ENCODE measurements around the gene GSE1. TPM values are rescaled to one million over a fixed set of nuclear protein-coding genes. Genes with fewer than 3 reads are reported as not detected.

GSE1 gene
- total RNA-seq, 4 donors from 2014 or later = 45.1 to 89.3 (median 71.3) TPM

DNA sequence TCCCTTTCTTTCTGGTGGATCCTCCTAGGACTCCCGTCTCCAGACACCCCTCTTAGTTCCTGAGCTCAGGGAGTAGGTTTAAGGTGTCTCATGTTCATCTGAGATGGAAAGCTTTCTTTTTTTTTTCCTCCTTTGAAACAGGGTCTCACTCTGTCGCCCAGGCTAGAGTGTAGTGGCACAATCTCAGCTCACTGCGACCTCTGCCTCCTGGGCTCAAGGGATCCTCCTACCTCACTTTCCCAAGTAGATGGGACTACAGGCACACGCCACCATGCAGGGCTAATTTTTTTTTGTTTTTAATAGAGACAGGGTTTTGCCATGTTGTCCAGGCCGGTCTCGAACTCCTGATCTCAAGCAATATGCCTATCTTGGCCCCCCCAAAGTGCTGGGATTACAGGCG lies 3.6 kb upstream of the GSE1 start:
- intact Hi-C loops (cut with DNase I; ENCODE audit: low total_unique reads) (no loop called here), in situ Hi-C loops (cut with MboI; ENCODE audit: low sequenced_read_pairs in 4 of 4) (loop anchor here (5.0 to 10.0 kb wide), 3 partner anchors 57 to 195 kb away; no protein-coding TSS in a partner anchor)
- DNase-seq (no peak), ATAC-seq (no peak)
- no peak for TF ChIP-seq POLR2A (IDR thresholded peaks at IDR 0.05)
- TF ChIP-seq, protein P1, sequence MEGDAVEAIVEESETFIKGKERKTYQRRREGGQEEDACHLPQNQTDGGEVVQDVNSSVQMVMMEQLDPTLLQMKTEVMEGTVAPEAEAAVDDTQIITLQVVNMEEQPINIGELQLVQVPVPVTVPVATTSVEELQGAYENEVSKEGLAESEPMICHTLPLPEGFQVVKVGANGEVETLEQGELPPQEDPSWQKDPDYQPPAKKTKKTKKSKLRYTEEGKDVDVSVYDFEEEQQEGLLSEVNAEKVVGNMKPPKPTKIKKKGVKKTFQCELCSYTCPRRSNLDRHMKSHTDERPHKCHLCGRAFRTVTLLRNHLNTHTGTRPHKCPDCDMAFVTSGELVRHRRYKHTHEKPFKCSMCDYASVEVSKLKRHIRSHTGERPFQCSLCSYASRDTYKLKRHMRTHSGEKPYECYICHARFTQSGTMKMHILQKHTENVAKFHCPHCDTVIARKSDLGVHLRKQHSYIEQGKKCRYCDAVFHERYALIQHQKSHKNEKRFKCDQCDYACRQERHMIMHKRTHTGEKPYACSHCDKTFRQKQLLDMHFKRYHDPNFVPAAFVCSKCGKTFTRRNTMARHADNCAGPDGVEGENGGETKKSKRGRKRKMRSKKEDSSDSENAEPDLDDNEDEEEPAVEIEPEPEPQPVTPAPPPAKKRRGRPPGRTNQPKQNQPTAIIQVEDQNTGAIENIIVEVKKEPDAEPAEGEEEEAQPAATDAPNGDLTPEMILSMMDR (IDR thresholded peaks at IDR 0.05 in 4 of 5, conservative IDR thresholded peaks at IDR 0.05 in 1 of 5) = no peak
- H3K9me3 ChIP-seq = no peaks in the 10 kb centered on the region
- H3K36me3 ChIP-seq = no peaks in the 10 kb centered on the region
- peaks cover 22 to 23% of the 10 kb centered on the region in 2 donors for H3K4me1 ChIP-seq
- H3K27me3 ChIP-seq = no peaks in the 10 kb centered on the region
- no peak overlapping the region for H3K4me3 ChIP-seq
- H3K27ac ChIP-seq = no peak overlapping the region

DNA sequence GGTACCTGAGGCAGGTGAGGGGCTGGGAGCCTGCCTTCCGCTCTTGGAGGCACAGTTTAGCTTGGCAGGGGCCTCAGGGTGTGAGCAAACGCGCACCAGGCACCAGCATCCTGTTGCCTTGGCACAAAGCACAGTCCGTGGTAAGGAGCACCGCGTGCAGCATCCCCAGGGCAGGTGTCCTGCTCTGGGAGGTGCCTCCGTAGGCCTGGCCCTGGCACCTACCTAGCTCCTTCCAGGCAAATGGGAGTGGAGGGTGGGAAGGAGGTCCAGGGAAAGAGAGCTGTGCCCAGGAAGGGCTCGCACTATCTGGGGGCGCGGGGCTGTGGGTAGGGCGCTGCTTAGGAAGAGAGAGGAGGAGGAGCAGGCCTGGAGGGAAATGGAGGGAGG lies 3.1 kb upstream of the GSE1 start:
- TF ChIP-seq, protein P1 (IDR thresholded peaks at IDR 0.05 in 4 of 5, conservative IDR thresholded peaks at IDR 0.05 in 1 of 5) = no peak
- TF ChIP-seq POLR2A (IDR thresholded peaks at IDR 0.05) = no peak
- H3K27ac ChIP-seq = peak overlapping the region; percentile 91 to 99 (median 95)
- H3K4me3 ChIP-seq = peak overlapping the region in 1 of 4 donors; percentile 91
- intact Hi-C loops (cut with DNase I; ENCODE audit: low total_unique reads) (loop anchor here (1.0 to 5.0 kb wide), 5 partner anchors 107 to 323 kb away; no protein-coding TSS in a partner anchor), in situ Hi-C loops (cut with MboI; ENCODE audit: low sequenced_read_pairs in 4 of 4) (no loop called here)
- no peaks in the 10 kb centered on the region for H3K36me3 ChIP-seq
- ATAC-seq (no peak), DNase-seq (peak in 1 of 2 donors; percentile 35)
- no peaks in the 10 kb centered on the region for H3K27me3 ChIP-seq
- no peaks in the 10 kb centered on the region for H3K9me3 ChIP-seq
- peaks cover 27 to 28% of the 10 kb centered on the region in 2 donors for H3K4me1 ChIP-seq

DNA sequence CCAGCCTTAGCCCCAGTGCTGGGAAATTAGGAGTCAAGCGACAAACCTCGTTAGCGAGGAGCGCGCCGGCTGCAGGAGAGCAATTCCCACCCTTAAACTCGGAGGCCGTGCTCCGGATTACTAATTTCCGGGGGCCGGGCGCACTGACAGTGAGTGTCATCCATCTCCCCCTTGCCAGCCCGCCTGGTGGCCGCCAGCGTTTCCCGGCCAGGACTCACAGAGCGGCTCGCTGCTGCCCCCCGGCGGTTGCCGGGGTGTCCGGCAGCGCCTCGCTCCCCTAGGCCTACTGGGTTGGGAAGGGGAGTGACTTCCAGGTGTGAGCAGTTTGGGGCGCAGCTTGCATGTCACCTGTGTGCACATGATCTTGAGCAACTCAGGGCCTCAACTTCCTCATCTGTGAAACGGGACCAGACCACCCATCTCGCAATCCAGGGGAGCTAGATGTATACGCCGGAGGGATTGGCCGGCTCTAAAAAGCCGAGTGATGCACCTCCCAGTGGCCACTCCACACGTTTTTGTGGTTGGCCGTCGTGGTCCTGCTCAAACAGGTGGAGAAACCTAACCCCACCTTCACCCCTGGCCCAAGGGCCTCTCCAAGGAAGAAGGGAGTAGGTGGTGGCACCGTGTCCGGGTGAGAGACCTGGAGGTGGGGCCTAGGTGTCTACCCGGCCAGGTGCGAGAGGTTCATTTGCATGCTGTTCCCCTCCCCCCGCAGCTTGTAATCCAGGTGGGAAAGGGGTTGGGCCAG lies 2.5 kb upstream of the GSE1 start:
- no peak for TF ChIP-seq POLR2A (IDR thresholded peaks at IDR 0.05)
- TF ChIP-seq, protein P1 (IDR thresholded peaks at IDR 0.05 in 4 of 5, conservative IDR thresholded peaks at IDR 0.05 in 1 of 5) = peak; percentile 99 to 100 (median 99)
- Histone ChIP-seq H3K9me3 (no peaks in the 10 kb centered on the region), H3K27ac (peak overlapping the region; percentile 91 to 99 (median 95)), H3K27me3 (no peaks in the 10 kb centered on the region), H3K36me3 (no peaks in the 10 kb centered on the region), H3K4me3 (peak overlapping the region; percentile 66 to 96 (median 81)), H3K4me1 (peaks cover 33 to 34% of the 10 kb centered on the region in 2 donors)
- ATAC-seq (peak; percentile 24 to 31), DNase-seq (peak; percentile 74 to 83)
- intact Hi-C loops (cut with DNase I; ENCODE audit: low total_unique reads) = loop anchor here (1.0 to 5.0 kb wide), 7 partner anchors 56 to 323 kb away; partner anchors contain the start of genes COX4I1 and EMC8
- in situ Hi-C loops (cut with MboI; ENCODE audit: low sequenced_read_pairs in 4 of 4) = no loop called here

DNA sequence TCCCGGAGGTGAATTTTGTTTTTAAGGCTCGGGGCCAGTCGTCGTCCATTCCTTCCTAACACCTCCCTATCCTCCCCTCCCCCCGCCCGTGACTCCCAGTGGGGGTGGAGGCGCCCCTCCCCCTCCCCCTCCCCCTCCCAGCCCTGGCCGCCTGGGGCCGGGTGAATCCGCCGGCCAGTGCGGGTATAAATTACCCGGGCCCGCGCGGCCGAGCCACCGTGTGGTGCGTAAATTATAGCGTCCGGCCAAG lies 2.0 kb upstream of the GSE1 start:
- H3K4me3 ChIP-seq = peak overlapping the region; percentile 66 to 96 (median 81)
- no peaks in the 10 kb centered on the region for H3K36me3 ChIP-seq
- no peak for TF ChIP-seq POLR2A (IDR thresholded peaks at IDR 0.05)
- TF ChIP-seq, protein P1 (IDR thresholded peaks at IDR 0.05 in 4 of 5, conservative IDR thresholded peaks at IDR 0.05 in 1 of 5) = no peak
- peak overlapping the region; percentile 91 to 99 (median 95) for H3K27ac ChIP-seq
- ATAC-seq (peak; percentile 7 to 11), DNase-seq (no peak)
- in situ Hi-C loops (cut with MboI; ENCODE audit: low sequenced_read_pairs in 4 of 4) = no loop called here
- intact Hi-C loops (cut with DNase I; ENCODE audit: low total_unique reads) = loop anchor here (1.0 to 5.0 kb wide), 5 partner anchors 57 to 324 kb away; partner anchors contain the start of genes COX4I1 and EMC8
- no peaks in the 10 kb centered on the region for H3K9me3 ChIP-seq
- H3K4me1 ChIP-seq = peaks cover 38 to 39% of the 10 kb centered on the region in 2 donors
- H3K27me3 ChIP-seq = no peaks in the 10 kb centered on the region

Data from gastrocnemius medialis (tissue), 4 donors.